ENCODE results near the gene IFI27L1.

DNA sequence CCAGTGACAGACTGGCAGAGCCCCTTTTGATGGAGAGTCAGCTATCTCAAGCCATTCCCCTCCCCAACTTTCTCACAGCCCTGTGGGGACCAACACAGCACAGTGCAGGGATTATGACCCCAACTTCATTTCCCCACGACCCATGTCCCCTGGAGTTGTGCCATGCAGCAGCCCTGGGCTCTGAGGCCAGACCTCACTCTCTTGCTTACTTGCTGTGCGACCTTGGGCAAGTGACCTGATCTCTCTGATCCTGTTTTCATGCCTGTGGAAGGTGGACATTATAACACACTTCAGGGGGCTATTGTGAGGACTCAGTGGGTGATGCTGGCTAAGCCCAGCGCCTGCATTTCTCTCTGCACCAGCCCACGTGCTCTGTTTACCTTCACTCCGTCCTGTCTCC is 40.9 kb upstream of the IFI27L1 start:
- TF ChIP-seq POLR2A (IDR thresholded peaks at IDR 0.05; ENCODE audit: low read length) (no peak), GATA1 (IDR thresholded peaks at IDR 0.05; ENCODE audit: low read depth, low read length) (no peak)

Measured in erythroblast (primary cell).